Testis (tissue), 2 donors: ENCODE data around the gene TMEM184A.

Experiments
- POLR2A ChIP-seq: fragments of 450-650 bp; IDR thresholded peaks from one replicate; pipeline ENCODE4 v1.6.1; 2017; ENCODE audit warnings: antibody characterized with exemption, mild to moderate bottlenecking, moderate library complexity
- TF ChIP-seq, protein P1 (sequence below), 3 experiments: fragments of 450-650 bp in 2 of 3; fragments of 200-600 bp in 1 of 3; sonication (generic) in 1 of 3; IDR thresholded peaks; one replicate each; pipeline ENCODE4 v1.5.1; 2016 to 2019; ENCODE audit warnings: antibody characterized with exemption in 3 of 3, mild to moderate bottlenecking in 2 of 3, moderate library complexity in 1 of 3

DNA sequence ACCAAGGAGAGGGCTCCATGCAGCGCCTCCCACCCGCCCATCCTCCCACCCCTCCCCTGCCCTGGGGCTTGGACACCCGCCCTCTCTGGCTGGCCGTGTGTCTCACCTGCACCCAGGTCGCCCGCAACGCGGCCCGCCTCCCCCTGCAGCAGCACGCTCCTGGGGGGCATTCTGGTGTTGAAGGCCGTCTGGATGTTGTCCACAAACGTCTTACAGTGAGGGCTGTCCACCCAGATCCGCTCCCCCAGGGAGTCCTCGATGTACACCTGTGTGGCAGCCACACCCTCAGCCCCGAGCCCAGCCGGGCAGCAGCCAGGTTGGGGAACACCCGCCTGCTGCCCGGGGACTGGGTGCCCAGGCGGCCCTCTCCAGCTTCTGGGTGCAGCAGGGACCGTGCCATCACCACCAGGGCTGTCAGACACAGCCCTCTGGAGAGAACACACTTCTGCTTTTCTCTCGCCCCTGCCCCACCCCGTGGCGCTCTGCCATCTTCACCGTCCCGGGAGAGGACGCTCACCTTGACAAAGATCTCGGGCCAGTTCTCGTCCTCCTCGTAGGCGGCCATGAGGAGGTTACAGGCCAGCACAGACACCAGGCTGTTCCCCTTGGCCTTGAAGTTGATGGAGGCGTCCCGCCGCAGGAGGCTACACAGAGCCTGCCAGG lies 56.5 kb downstream of the TMEM184A start:
- TF ChIP-seq, protein P1, sequence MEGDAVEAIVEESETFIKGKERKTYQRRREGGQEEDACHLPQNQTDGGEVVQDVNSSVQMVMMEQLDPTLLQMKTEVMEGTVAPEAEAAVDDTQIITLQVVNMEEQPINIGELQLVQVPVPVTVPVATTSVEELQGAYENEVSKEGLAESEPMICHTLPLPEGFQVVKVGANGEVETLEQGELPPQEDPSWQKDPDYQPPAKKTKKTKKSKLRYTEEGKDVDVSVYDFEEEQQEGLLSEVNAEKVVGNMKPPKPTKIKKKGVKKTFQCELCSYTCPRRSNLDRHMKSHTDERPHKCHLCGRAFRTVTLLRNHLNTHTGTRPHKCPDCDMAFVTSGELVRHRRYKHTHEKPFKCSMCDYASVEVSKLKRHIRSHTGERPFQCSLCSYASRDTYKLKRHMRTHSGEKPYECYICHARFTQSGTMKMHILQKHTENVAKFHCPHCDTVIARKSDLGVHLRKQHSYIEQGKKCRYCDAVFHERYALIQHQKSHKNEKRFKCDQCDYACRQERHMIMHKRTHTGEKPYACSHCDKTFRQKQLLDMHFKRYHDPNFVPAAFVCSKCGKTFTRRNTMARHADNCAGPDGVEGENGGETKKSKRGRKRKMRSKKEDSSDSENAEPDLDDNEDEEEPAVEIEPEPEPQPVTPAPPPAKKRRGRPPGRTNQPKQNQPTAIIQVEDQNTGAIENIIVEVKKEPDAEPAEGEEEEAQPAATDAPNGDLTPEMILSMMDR (IDR thresholded peaks at IDR 0.05) = no peak
- TF ChIP-seq POLR2A = no peak
